Hepatocyte (in vitro differentiated cells): ENCODE data around the gene CDRT4. TPM values are rescaled to one million over a fixed set of nuclear protein-coding genes. Genes with fewer than 3 reads are reported as not detected.

Experiments used
- DNase-seq: peaks from one replicate; pipeline ENCODE4 v3.0.0-alpha.2; 2016; ENCODE audit warnings: low spot score
- H2AFZ ChIP-seq: fragments of 200-600 bp; sonication (generic); 2 replicates; pipeline ENCODE4 v1.6.0; 2016; ENCODE audit warnings: antibody characterized with exemption, mild to moderate bottlenecking
- H3K27ac ChIP-seq: fragments of 200-600 bp; sonication (generic); 2 replicates; pipeline ENCODE4 v1.5.1; 2016; ENCODE audit warnings: mild to moderate bottlenecking
- H3K27me3 ChIP-seq: fragments of 200-600 bp; sonication (generic); 2 replicates; pipeline ENCODE4 v1.6.1; 2016
- H3K36me3 ChIP-seq: fragments of 200-600 bp; sonication (generic); replicated peaks from 2 replicates; pipeline ENCODE4 v1.5.1; 2016; ENCODE audit warnings: low read depth; ENCODE audit not compliant: insufficient read depth
- H3K4me1 ChIP-seq: fragments of 200-600 bp; sonication (generic); 2 replicates; pipeline ENCODE4 v1.5.1; 2016; ENCODE audit warnings: mild to moderate bottlenecking, moderate library complexity; ENCODE audit not compliant: insufficient read depth
- H3K4me2 ChIP-seq: fragments of 200-600 bp; sonication (generic); 2 replicates; pipeline ENCODE4 v1.6.0; 2016
- H3K4me3 ChIP-seq: fragments of 200-600 bp; sonication (generic); 2 replicates; pipeline ENCODE4 v1.5.1; 2016; ENCODE audit warnings: mild to moderate bottlenecking
- H3K79me2 ChIP-seq: fragments of 200-600 bp; sonication (generic); 2 replicates; pipeline ENCODE4 v1.6.0; 2017; ENCODE audit warnings: mild to moderate bottlenecking
- H3K9me2 ChIP-seq: fragments of 200-600 bp; sonication (generic); replicated peaks from 2 replicates; pipeline ENCODE4 v1.6.0; 2017; ENCODE audit warnings: mild to moderate bottlenecking; ENCODE audit not compliant: insufficient read depth
- H3K9me3 ChIP-seq: fragments of 200-600 bp; sonication (generic); 2 replicates; pipeline ENCODE4 v1.5.1; 2016; ENCODE audit warnings: low read depth, mild to moderate bottlenecking
- H4K20me1 ChIP-seq: fragments of 200-600 bp; sonication (generic); 2 replicates; pipeline ENCODE4 v1.6.0; 2016; ENCODE audit warnings: mild to moderate bottlenecking; ENCODE audit not compliant: insufficient read depth, poor library complexity, severe bottlenecking
- EZH2 ChIP-seq: fragments of 200-600 bp; sonication (generic); IDR thresholded peaks from 2 replicates; pipeline ENCODE4 v1.6.1; 2016; ENCODE audit warnings: antibody characterized with exemption, mild to moderate bottlenecking, borderline replicate concordance
- EZH2phosphoT487 ChIP-seq: fragments of 200-600 bp; sonication (generic); IDR thresholded peaks from one replicate; pipeline ENCODE4 v1.6.1; 2018; ENCODE audit warnings: antibody characterized with exemption, mild to moderate bottlenecking, low read depth, moderate library complexity; ENCODE audit not compliant: unreplicated experiment, severe bottlenecking
- WGBS: methylation state at CpG from one replicate; pipeline ENCODE4 v1.1.6; 2016; ENCODE audit warnings: low lambda C conversion rate; ENCODE audit errors: missing lambda C conversion rate; 5-methylcytosine and 5-hydroxymethylcytosine counted together
- polyA plus RNA-seq: library from polyadenylated mRNA; unstranded; fragments of >200 nt; fragmentation: Nextera tagmentation; extraction: Ambion mirVana; gene quantifications from 2 replicates; pipeline ENCODE4 v1.2.1, GENCODE V29; 2016
- total RNA-seq: library from RNA; depleted of rRNA; stranded (reverse); fragments of >200 nt; gene quantifications from 2 replicates; pipeline ENCODE4 v1.2.3, GENCODE V29; 2014
- TF ChIP-seq, protein P1 (sequence below): fragments of 200-600 bp; sonication (generic); IDR thresholded peaks from 2 replicates; pipeline ENCODE4 v1.5.1; 2016; ENCODE audit warnings: antibody characterized with exemption, mild to moderate bottlenecking; ENCODE audit not compliant: poor library complexity

Gene CDRT4
- total and polyA plus RNA-seq, 2 experiments from 2014 or later: 2.7 to 9.6 TPM

DNA sequence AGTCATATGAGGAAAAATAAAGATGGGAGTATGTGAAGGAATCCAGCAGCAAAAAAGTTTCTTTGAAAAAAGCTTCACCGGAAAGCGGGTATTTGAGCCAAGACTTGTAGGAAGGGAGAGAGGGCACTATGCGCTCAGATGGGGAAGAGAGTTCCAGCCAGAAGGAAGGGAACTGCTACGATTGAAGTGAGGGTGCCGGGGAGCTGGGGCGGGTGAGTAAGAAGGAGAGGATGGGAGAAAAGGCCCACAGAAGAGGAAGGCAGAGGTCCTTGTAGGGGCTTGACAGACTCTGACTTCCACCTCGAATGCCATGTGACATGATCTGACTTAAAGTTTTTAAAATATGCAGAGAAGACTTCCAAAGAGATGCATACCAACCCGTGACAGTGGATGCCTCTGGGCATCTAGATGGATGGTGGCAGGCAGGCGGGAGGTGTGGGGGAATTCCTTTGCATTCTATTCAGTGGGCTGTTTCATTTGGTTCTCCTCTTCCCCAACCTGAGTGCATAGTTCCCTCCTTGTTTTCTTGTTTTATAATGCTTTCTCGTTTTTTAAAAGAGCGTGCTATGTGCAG is 44.9 kb downstream of the CDRT4 start:
- no peak overlapping the region for H2AFZ ChIP-seq
- TF ChIP-seq EZH2phosphoT487: no peak
- TF ChIP-seq, protein P1, sequence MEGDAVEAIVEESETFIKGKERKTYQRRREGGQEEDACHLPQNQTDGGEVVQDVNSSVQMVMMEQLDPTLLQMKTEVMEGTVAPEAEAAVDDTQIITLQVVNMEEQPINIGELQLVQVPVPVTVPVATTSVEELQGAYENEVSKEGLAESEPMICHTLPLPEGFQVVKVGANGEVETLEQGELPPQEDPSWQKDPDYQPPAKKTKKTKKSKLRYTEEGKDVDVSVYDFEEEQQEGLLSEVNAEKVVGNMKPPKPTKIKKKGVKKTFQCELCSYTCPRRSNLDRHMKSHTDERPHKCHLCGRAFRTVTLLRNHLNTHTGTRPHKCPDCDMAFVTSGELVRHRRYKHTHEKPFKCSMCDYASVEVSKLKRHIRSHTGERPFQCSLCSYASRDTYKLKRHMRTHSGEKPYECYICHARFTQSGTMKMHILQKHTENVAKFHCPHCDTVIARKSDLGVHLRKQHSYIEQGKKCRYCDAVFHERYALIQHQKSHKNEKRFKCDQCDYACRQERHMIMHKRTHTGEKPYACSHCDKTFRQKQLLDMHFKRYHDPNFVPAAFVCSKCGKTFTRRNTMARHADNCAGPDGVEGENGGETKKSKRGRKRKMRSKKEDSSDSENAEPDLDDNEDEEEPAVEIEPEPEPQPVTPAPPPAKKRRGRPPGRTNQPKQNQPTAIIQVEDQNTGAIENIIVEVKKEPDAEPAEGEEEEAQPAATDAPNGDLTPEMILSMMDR: no peak
- TF ChIP-seq EZH2: no peak
- H3K9me3 ChIP-seq: no peaks in the 10 kb centered on the region
- WGBS: 77% methylated on average over 11 of the region's 11 CpGs
- no peak overlapping the region for H3K27ac ChIP-seq
- H3K36me3 ChIP-seq: no peaks in the 10 kb centered on the region
- peaks cover 6% of the 10 kb centered on the region for H3K4me1 ChIP-seq
- H3K79me2 ChIP-seq: no peaks in the 10 kb centered on the region
- no peak overlapping the region for H3K4me2 ChIP-seq
- H3K9me2 ChIP-seq: no peaks in the 10 kb centered on the region
- H4K20me1 ChIP-seq: no peaks in the 10 kb centered on the region
- no peak for DNase-seq
- H3K4me3 ChIP-seq: no peak overlapping the region
- no peaks in the 10 kb centered on the region for H3K27me3 ChIP-seq

GRCh38 chr17:15418781-15419180 is 48.6 kb downstream of the CDRT4 start:
- Histone ChIP-seq H3K9me3 (no peaks in the 10 kb centered on the region), H3K4me2 (no peak overlapping the region), H4K20me1 (no peaks in the 10 kb centered on the region), H2AFZ (no peak overlapping the region), H3K27me3 (no peaks in the 10 kb centered on the region), H3K4me1 (no peaks in the 10 kb centered on the region), H3K79me2 (no peaks in the 10 kb centered on the region), H3K36me3 (no peaks in the 10 kb centered on the region), H3K27ac (no peak overlapping the region), H3K9me2 (no peaks in the 10 kb centered on the region), H3K4me3 (no peak overlapping the region)
- DNase-seq: no peak
- WGBS: 88% methylated on average over 7 of the region's 7 CpGs
- TF ChIP-seq, protein P1: no peak
- TF ChIP-seq EZH2phosphoT487 (no peak), EZH2 (no peak)

DNA sequence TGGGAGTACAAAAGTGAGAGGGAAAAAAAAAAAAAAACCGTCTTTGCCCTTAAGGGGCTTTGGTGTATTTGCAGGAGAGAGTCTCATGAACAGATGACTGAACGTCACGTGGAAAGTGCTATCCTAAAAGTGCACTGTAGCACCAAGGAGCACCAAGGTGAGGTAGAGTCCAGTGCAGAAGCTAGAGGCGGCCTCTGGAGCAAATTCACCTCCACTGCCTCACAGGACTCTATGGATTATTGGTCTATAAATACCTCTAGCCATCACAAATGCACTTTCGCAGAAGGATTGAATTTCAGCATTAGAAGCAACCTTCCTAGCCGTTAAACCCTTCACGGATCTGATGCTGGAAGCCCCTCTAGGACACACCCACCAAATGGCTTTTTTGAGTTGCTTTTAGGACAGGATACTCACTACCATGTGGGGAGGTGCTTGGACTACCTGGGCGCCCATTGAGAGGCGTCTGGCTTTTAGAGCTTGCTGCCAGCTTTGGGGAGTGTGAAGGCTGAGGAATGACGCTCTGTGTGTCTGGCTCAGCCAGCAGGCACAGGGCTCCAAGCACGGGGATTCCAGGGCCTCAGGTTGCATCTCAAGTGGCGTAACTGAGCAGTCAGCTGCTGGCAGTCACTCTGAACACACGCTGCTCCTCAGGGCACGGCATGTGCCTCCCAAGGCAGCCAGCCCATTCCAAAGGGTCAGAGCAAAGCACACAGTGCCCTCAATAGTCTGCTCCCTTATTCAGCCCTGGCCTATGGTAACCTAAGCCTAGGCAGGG is 52.7 kb downstream of the CDRT4 start:
- 62% methylated on average over 14 of the region's 14 CpGs for WGBS
- no peak overlapping the region for H3K4me2 ChIP-seq
- H3K79me2 ChIP-seq: no peaks in the 10 kb centered on the region
- TF ChIP-seq EZH2phosphoT487: no peak
- DNase-seq: no peak
- no peaks in the 10 kb centered on the region for H3K27me3 ChIP-seq
- H3K27ac ChIP-seq: peak overlapping the region; percentile 40
- H3K4me1 ChIP-seq: peaks cover 4% of the 10 kb centered on the region
- H2AFZ ChIP-seq: no peak overlapping the region
- no peaks in the 10 kb centered on the region for H4K20me1 ChIP-seq
- no peaks in the 10 kb centered on the region for H3K9me2 ChIP-seq
- no peaks in the 10 kb centered on the region for H3K36me3 ChIP-seq
- H3K9me3 ChIP-seq: no peaks in the 10 kb centered on the region
- no peak overlapping the region for H3K4me3 ChIP-seq

- H3K4me2 ChIP-seq: no peak overlapping the region
- no peak overlapping the region for H3K4me3 ChIP-seq
- no peak for TF ChIP-seq EZH2
- TF ChIP-seq EZH2phosphoT487: no peak
- TF ChIP-seq, protein P1: no peak
- H3K27me3 ChIP-seq: no peaks in the 10 kb centered on the region
- H3K36me3 ChIP-seq: no peaks in the 10 kb centered on the region
- DNase-seq: no peak
- 94% methylated on average over 9 of the region's 9 CpGs for WGBS
- H3K9me3 ChIP-seq: no peaks in the 10 kb centered on the region
- H2AFZ ChIP-seq: no peak overlapping the region
- H3K79me2 ChIP-seq: no peaks in the 10 kb centered on the region
- no peaks in the 10 kb centered on the region for H4K20me1 ChIP-seq
- H3K27ac ChIP-seq: no peak overlapping the region
- H3K4me1 ChIP-seq: peaks cover 4% of the 10 kb centered on the region
- H3K9me2 ChIP-seq: no peaks in the 10 kb centered on the region
Measured at GRCh38 chr17:15413101-15413771, 54.2 kb downstream of the CDRT4 start.
